ENCODE data around the gene SPON1.

GRCh38 chr11:14244926-14245325 lies 282.4 kb downstream of the SPON1 start:
- TF ChIP-seq EP300 (IDR thresholded peaks at IDR 0.05; ENCODE audit: borderline replicate concordance in 1 of 2, low read depth in 2 of 2, low read length in 2 of 2) (no peak), CREB1 (IDR thresholded peaks at IDR 0.05) (no peak), NRF1 (IDR thresholded peaks at IDR 0.05; ENCODE audit: low read depth, low read length) (no peak), CTCF (IDR thresholded peaks at IDR 0.05; ENCODE audit: control extremely low read depth in 1 of 3, insufficient read depth in 1 of 3, low read depth in 1 of 3, low read length in 3 of 3) (no peak), RFX5 (IDR thresholded peaks at IDR 0.05; ENCODE audit: borderline replicate concordance, low read depth, low read length) (no peak), POLR2A (IDR thresholded peaks at IDR 0.05; ENCODE audit: control extremely low read depth in 1 of 2, low read depth in 2 of 2, low read length in 2 of 2) (no peak), POLR2AphosphoS5 (IDR thresholded peaks at IDR 0.05; ENCODE audit: low read depth, low read length) (no peak), CEBPB (IDR thresholded peaks at IDR 0.05; ENCODE audit: low read depth, low read length) (no peak)
